SIG-M5 (cell line): ENCODE data around the gene LARP4B.
"Not testable (repeated sequence)": the region's sequence is repeated elsewhere in the genome, so short reads cannot be mapped to it uniquely, and the experiment has no call there.

Experiments used
- DNase-seq: peaks from one replicate; lab custom pipeline; 2025; lab: John Stamatoyannopoulos, UW

The LARP4B gene

GRCh38 chr10:786633-787474 is 144.7 kb downstream of the LARP4B start:
- DNase-seq = no peak

- DNase-seq = no peak
Measured at GRCh38 chr10:785861-786214, 145.7 kb downstream of the LARP4B start.

- no peak for DNase-seq
Measured at GRCh38 chr10:785089-785860, 146.2 kb downstream of the LARP4B start.

GRCh38 chr10:784403-785088 is 147.0 kb downstream of the LARP4B start:
- DNase-seq = no peak

- no peak for DNase-seq
Measured at GRCh38 chr10:782751-783648, 148.5 kb downstream of the LARP4B start.

- no peak for DNase-seq
Measured at GRCh38 chr10:780536-781524, 150.7 kb downstream of the LARP4B start.

- no peak for DNase-seq
Measured at GRCh38 chr10:778626-779330, 152.7 kb downstream of the LARP4B start.

GRCh38 chr10:777913-778479 is 153.5 kb downstream of the LARP4B start:
- DNase-seq = no peak

- DNase-seq = no peak
Measured at GRCh38 chr10:776772-777171, 154.7 kb downstream of the LARP4B start.

GRCh38 chr10:775245-776075 is 156.0 kb downstream of the LARP4B start:
- no peak for DNase-seq

- DNase-seq = no peak
Measured at GRCh38 chr10:774661-775244, 156.8 kb downstream of the LARP4B start.

GRCh38 chr10:774223-774622 is 157.3 kb downstream of the LARP4B start:
- no peak for DNase-seq

- DNase-seq = no peak
Measured at GRCh38 chr10:773562-774161, 157.8 kb downstream of the LARP4B start.

- DNase-seq = no peak
Measured at GRCh38 chr10:772227-772637, 159.3 kb downstream of the LARP4B start.

- no peak for DNase-seq
Measured at GRCh38 chr10:771647-772046, 159.9 kb downstream of the LARP4B start.

- DNase-seq = no peak
Measured at GRCh38 chr10:770975-771374, 160.5 kb downstream of the LARP4B start.

GRCh38 chr10:770048-770712 is 161.3 kb downstream of the LARP4B start:
- not testable (repeated sequence) for DNase-seq
